CD14-positive monocyte (primary cell): ENCODE results near the gene NOL6. TPM values are rescaled to one million over a fixed set of nuclear protein-coding genes. Genes with fewer than 3 reads are reported as not detected.
A peak's percentile ranks its signal among the peaks of the same experiment; 100 is the strongest.

ENCODE experiments used
- DNase-seq, 3 donors: peaks; one replicate each; pipeline ENCODE4 v3.0.0-alpha.2; 2011 to 2022
- H2AFZ ChIP-seq: 2 replicates; pipeline ENCODE4 v1.6.0; 2012; ENCODE audit warnings: mild to moderate bottlenecking, low read depth, low read length, inconsistent platforms; ENCODE audit not compliant: insufficient read depth, poor library complexity, severe bottlenecking
- H3K27ac ChIP-seq, 2 donors: 1 replicate in 1 of 2; 2 replicates in 1 of 2; pipeline ENCODE4 v1.5.1; 2012 to 2013; ENCODE audit warnings: low read length in 2 of 2, control low read depth in 1 of 2, inconsistent platforms in 1 of 2, low read depth in 1 of 2, mild to moderate bottlenecking in 1 of 2
- H3K27me3 ChIP-seq, 2 donors: one replicate each; pipeline versions ENCODE4 v1.6.0 to v1.6.1; 2011 to 2013; ENCODE audit warnings: low read length in 2 of 2; ENCODE audit not compliant: control insufficient read depth in 2 of 2, insufficient read depth in 2 of 2
- H3K36me3 ChIP-seq, 2 donors: replicated peaks in 1 of 2; 1 replicate in 1 of 2; 2 replicates in 1 of 2; pipeline versions ENCODE4 v1.5.1 to v1.6.1; 2012 to 2013; ENCODE audit warnings: low read length in 2 of 2, control low read depth in 1 of 2, inconsistent platforms in 1 of 2, mild to moderate bottlenecking in 1 of 2; ENCODE audit not compliant: insufficient read depth in 2 of 2, control insufficient read depth in 1 of 2
- H3K4me1 ChIP-seq, 2 donors: 1 replicate in 1 of 2; 2 replicates in 1 of 2; pipeline versions ENCODE4 v1.5.1 to v1.6.1; 2012 to 2013; ENCODE audit warnings: low read length in 2 of 2, control low read depth in 1 of 2, inconsistent platforms in 1 of 2, mild to moderate bottlenecking in 1 of 2, moderate library complexity in 1 of 2; ENCODE audit not compliant: insufficient read depth in 2 of 2, control insufficient read depth in 1 of 2
- H3K4me2 ChIP-seq: replicated peaks from 2 replicates; pipeline ENCODE3; 2012; ENCODE audit warnings: low read length, moderate library complexity, mild to moderate bottlenecking; ENCODE audit not compliant: poor library complexity, severe bottlenecking; ENCODE audit errors: extremely low read depth
- H3K4me3 ChIP-seq, 3 experiments: fragments of 200-600 bp in 1 of 3; sonication (generic) in 1 of 3; replicated peaks in 1 of 3; 1 replicate in 2 of 3; 2 replicates in 1 of 3; pipeline ENCODE4 v1.5.1; 2011 to 2013; ENCODE audit warnings: low read length in 3 of 3, mild to moderate bottlenecking in 3 of 3, control low read depth in 2 of 3, low read depth in 2 of 3, inconsistent platforms in 1 of 3, moderate library complexity in 1 of 3
- H3K79me2 ChIP-seq: 2 replicates; pipeline ENCODE4 v1.6.0; 2012; ENCODE audit warnings: mild to moderate bottlenecking, control low read depth, inconsistent platforms, low read length, moderate library complexity; ENCODE audit not compliant: insufficient read depth
- H3K9ac ChIP-seq: 2 replicates; pipeline ENCODE4 v1.6.0; 2017; ENCODE audit warnings: low read length, mild to moderate bottlenecking; ENCODE audit not compliant: insufficient read depth, poor library complexity, severe bottlenecking
- H3K9me3 ChIP-seq, 2 donors: replicated peaks in 1 of 2; 1 replicate in 1 of 2; 2 replicates in 1 of 2; pipeline versions ENCODE4 v1.5.1 to v1.6.1; 2012 to 2013; ENCODE audit warnings: low read length in 2 of 2, control low read depth in 1 of 2; ENCODE audit not compliant: control insufficient read depth in 1 of 2, insufficient read depth in 1 of 2
- H4K20me1 ChIP-seq: 2 replicates; pipeline ENCODE4 v1.6.0; 2012; ENCODE audit warnings: mild to moderate bottlenecking, low read length, control low read depth, moderate library complexity; ENCODE audit not compliant: insufficient read depth
- H3K27ac Mint-ChIP-seq, 7 donors: one replicate each; pipeline ENCODE4 v1.8.0; 2020; ENCODE audit warnings: mild to moderate bottlenecking in 7 of 7, mixed read lengths in 7 of 7, moderate library complexity in 6 of 7, inconsistent platforms in 2 of 7
- H3K27me3 Mint-ChIP-seq, 3 donors: one replicate each; pipeline ENCODE4 v1.8.0; 2021 to 2022; ENCODE audit warnings: low read depth in 3 of 3, mild to moderate bottlenecking in 3 of 3, mixed read lengths in 3 of 3, moderate library complexity in 3 of 3, inconsistent platforms in 1 of 3
- H3K36me3 Mint-ChIP-seq, 2 donors: one replicate each; pipeline ENCODE4 v1.8.0; 2020; ENCODE audit warnings: mixed read lengths in 2 of 2, inconsistent platforms in 1 of 2, mild to moderate bottlenecking in 1 of 2
- H3K4me1 Mint-ChIP-seq: one replicate; pipeline ENCODE4 v1.8.0; 2020; ENCODE audit warnings: mild to moderate bottlenecking, mixed read lengths
- H3K4me3 Mint-ChIP-seq, 2 donors: one replicate each; pipeline ENCODE4 v1.8.0; 2020; ENCODE audit warnings: mild to moderate bottlenecking in 2 of 2, mixed read lengths in 2 of 2, moderate library complexity in 1 of 2
- H3K9me3 Mint-ChIP-seq, 7 donors: one replicate each; pipeline ENCODE4 v1.8.0; 2020 to 2022; ENCODE audit warnings: mixed read lengths in 7 of 7, mild to moderate bottlenecking in 6 of 7, moderate library complexity in 6 of 7, inconsistent platforms in 2 of 7
- whole genome bisulfite sequencing: methylation state at CpG from one replicate; pipeline ENCODE4 v1.1.5; 2013; ENCODE audit warnings: missing lambda C conversion rate; ENCODE audit not compliant: insufficient coverage; 5-methylcytosine and 5-hydroxymethylcytosine counted together
- intact Hi-C, 2 donors: fragments of 100-400 bp; cut with micrococcal nuclease; formaldehyde crosslinking; loops; one replicate each; pipeline versions ENCODE4 v1.15.0 to v1.15.1; 2023
- polyA plus RNA-seq, 3 donors: library from polyadenylated mRNA; depleted of rRNA in 1 of 3; unstranded in 2 of 3; stranded (reverse) in 1 of 3; fragments of 300-500 nt in 2 of 3; fragments of >200 nt in 1 of 3; fragmentation: Illumina TruSeq in 2 of 3; gene quantifications; 1 replicate in 2 of 3; 2 replicates in 1 of 3; pipeline ENCODE4 v1.2.3, GENCODE V29; 2012 to 2021
- TF ChIP-seq, protein P1 (sequence below): fragments of 200-600 bp; IDR thresholded peaks from one replicate; pipeline ENCODE4 v1.8.0; 2022; ENCODE audit warnings: antibody characterized with exemption, mild to moderate bottlenecking

Gene NOL6
- polyA plus RNA-seq, 3 donors: 4.6 to 21.9 (median 10.1) TPM

DNA sequence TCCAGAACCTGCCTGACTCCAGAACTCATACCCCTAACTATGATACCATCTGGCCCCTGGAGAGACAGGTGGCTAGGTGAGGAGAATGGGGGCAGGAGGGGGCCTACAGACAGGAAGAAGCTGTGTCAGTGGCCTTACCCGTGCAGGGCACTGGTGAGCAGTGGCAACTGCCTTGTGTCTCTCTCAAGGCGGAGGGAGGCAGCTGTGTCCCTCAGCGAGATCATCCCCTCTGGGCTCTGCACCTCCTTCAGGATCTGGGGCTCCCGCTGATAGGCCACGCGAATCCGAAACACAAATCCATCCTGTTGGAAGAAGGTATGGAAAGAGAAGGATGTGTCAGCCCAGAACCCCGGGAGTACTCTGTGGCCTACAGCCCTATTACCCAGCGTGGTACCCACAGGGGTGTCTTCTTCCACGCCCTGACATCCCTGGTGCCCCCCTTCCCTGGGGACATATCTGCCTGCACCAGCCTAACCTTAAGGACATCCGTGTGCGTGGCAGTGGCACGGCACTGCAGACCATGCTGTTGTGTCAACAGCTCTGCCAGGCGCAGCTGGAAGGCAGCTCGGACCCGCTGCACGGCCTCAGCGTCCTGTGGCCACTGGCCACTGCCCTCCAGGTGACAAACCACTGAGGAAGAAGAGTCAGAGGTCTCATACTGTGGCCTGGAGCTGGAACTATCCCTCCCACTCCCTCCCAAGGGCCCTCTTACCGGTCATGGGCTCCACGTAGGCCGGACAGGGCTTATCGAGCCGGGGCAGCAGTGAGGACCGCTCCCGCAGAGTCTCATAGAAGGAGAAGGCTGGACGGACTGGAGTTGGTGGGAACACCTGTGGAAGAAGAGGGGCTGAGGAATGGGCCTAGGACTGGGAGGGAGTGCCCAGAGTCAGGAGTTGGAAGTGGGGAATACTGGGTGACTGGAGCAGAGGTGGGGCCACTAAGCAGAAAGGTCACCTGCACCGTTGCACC lies 7.8 kb downstream of the NOL6 start:
- no peak for DNase-seq
- no peak overlapping the region for H3K4me3 ChIP-seq
- H2AFZ ChIP-seq: no peak overlapping the region
- no peaks in the 10 kb centered on the region for H3K79me2 ChIP-seq
- intact Hi-C loops: no loop called here
- TF ChIP-seq, protein P1, sequence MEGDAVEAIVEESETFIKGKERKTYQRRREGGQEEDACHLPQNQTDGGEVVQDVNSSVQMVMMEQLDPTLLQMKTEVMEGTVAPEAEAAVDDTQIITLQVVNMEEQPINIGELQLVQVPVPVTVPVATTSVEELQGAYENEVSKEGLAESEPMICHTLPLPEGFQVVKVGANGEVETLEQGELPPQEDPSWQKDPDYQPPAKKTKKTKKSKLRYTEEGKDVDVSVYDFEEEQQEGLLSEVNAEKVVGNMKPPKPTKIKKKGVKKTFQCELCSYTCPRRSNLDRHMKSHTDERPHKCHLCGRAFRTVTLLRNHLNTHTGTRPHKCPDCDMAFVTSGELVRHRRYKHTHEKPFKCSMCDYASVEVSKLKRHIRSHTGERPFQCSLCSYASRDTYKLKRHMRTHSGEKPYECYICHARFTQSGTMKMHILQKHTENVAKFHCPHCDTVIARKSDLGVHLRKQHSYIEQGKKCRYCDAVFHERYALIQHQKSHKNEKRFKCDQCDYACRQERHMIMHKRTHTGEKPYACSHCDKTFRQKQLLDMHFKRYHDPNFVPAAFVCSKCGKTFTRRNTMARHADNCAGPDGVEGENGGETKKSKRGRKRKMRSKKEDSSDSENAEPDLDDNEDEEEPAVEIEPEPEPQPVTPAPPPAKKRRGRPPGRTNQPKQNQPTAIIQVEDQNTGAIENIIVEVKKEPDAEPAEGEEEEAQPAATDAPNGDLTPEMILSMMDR: no peak
- Mint-ChIP-seq H3K36me3 (peaks cover 88 to 100% of the 10 kb centered on the region in 2 donors), H3K9me3 (peaks cover 0 to 2% (median 0%) of the 10 kb centered on the region in 7 donors), H3K4me1 (no peaks in the 10 kb centered on the region), H3K27me3 (peaks cover 0 to 3% (median 0%) of the 10 kb centered on the region in 3 donors), H3K4me3 (no peak overlapping the region), H3K27ac (peak overlapping the region in 3 of 7 donors; percentile 9 to 68 (median 50))
- no peaks in the 10 kb centered on the region for H3K27me3 ChIP-seq
- no peaks in the 10 kb centered on the region for H4K20me1 ChIP-seq
- no peak overlapping the region for H3K27ac ChIP-seq
- no peaks in the 10 kb centered on the region for H3K4me1 ChIP-seq
- H3K36me3 ChIP-seq: peaks cover 93 to 100% of the 10 kb centered on the region in 2 donors
- H3K9ac ChIP-seq: no peak overlapping the region
- 96% methylated on average over 17 of the region's 27 CpGs for WGBS
- no peak overlapping the region for H3K4me2 ChIP-seq
- no peaks in the 10 kb centered on the region for H3K9me3 ChIP-seq

DNA sequence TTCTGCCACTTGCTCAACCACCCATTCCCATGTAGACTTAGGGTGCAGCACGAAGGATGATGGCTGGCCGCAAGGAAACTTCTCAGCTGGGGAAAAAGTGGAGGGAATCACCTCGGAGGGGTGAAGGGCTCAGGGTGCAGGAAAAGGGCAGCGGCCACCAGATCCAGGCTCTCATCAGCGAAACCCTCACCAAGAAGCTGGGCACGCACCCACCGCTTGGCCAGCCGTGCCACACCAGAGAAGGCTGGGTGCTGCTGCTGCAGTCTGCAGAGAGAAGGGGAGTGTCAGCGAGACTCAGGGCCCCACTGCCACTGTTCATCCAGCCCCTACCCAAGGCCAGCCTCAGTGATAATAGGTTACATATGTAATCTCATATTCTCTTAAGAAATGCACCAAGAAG lies 8.6 kb downstream of the NOL6 start:
- Histone ChIP-seq H3K4me2 (no peak overlapping the region), H3K9me3 (no peaks in the 10 kb centered on the region), H3K9ac (no peak overlapping the region), H3K79me2 (no peaks in the 10 kb centered on the region), H4K20me1 (no peaks in the 10 kb centered on the region), H3K27ac (no peak overlapping the region), H2AFZ (no peak overlapping the region), H3K27me3 (no peaks in the 10 kb centered on the region), H3K4me3 (no peak overlapping the region), H3K4me1 (no peaks in the 10 kb centered on the region), H3K36me3 (peaks cover 94 to 99% of the 10 kb centered on the region in 2 donors)
- TF ChIP-seq, protein P1: no peak
- no peak for DNase-seq
- H3K4me3 Mint-ChIP-seq: no peak overlapping the region
- intact Hi-C loops: no loop called here
- peaks cover 0 to 2% (median 0%) of the 10 kb centered on the region in 7 donors for H3K9me3 Mint-ChIP-seq
- peaks cover 0 to 3% (median 0%) of the 10 kb centered on the region in 3 donors for H3K27me3 Mint-ChIP-seq
- peaks cover 84 to 97% of the 10 kb centered on the region in 2 donors for H3K36me3 Mint-ChIP-seq
- H3K27ac Mint-ChIP-seq: no peak overlapping the region
- 98% methylated on average over 6 of the region's 9 CpGs for WGBS
- no peaks in the 10 kb centered on the region for H3K4me1 Mint-ChIP-seq
